GM19463 (cell line): ENCODE measurements around the gene HES2.
"Not testable (repeated sequence)": the region's sequence is repeated elsewhere in the genome, so short reads cannot be mapped to it uniquely, and the experiment has no call there.

Experiments used
- ATAC-seq: cut with Tn5 transposase; IDR thresholded peaks from one replicate; pipeline ENCODE4 v1.9.1; 2021; ENCODE audit warnings: mild to moderate bottlenecking, moderate library complexity; ENCODE audit not compliant: unreplicated experiment

HES2 gene

GRCh38 chr1:6454856-6455751 lies 35.4 kb upstream of the HES2 start:
- no peak for ATAC-seq

GRCh38 chr1:6453895-6454855 lies 34.5 kb upstream of the HES2 start:
- ATAC-seq: not testable (repeated sequence)

DNA sequence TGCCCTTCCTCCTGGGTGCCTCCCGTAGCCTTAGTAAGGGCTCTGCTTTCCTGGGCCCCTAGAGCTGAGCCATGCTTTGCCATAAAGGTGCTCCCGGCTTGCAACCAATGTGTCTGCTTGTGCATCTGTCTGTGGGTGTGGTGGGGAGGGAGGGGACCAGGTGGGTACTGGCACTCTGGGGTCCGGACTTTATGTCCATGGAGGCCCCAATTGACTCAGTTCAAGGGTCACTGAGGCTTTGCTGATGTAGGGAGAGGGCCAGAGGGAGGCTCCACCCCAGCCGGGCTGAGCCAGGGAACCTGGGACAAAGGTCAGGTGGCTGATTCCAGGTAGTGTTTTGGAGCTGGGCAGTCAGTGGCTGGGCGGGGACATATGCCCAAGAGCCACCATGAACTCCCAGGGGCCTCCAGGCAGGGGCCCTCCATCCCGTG lies 31.2 kb upstream of the HES2 start:
- ATAC-seq: no peak

DNA sequence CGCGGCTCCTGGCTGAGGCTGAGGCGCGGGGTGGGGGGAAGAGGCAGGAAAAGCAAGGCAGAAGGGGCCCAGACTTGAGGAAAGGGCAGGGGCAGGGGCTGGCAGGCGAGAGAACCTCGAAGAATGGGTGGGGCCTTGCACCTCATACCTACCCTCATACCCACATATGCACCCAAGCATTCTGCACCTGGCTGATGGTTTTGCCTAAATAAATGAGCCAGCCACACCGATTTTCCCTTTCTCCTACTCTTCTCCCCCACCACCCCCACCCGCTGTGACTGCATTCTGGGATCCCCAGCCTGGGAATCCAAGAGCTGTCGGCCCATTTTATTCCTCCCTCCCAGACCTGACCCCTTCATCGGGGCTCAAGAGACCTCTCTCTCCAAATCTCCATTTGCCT lies 30.8 kb upstream of the HES2 start:
- not testable (repeated sequence) for ATAC-seq

GRCh38 chr1:6450005-6450450 lies 30.3 kb upstream of the HES2 start:
- no peak for ATAC-seq

- ATAC-seq: no peak
These were observed 29.3 kb upstream of the HES2 start for GRCh38 chr1:6448749-6449631.

DNA sequence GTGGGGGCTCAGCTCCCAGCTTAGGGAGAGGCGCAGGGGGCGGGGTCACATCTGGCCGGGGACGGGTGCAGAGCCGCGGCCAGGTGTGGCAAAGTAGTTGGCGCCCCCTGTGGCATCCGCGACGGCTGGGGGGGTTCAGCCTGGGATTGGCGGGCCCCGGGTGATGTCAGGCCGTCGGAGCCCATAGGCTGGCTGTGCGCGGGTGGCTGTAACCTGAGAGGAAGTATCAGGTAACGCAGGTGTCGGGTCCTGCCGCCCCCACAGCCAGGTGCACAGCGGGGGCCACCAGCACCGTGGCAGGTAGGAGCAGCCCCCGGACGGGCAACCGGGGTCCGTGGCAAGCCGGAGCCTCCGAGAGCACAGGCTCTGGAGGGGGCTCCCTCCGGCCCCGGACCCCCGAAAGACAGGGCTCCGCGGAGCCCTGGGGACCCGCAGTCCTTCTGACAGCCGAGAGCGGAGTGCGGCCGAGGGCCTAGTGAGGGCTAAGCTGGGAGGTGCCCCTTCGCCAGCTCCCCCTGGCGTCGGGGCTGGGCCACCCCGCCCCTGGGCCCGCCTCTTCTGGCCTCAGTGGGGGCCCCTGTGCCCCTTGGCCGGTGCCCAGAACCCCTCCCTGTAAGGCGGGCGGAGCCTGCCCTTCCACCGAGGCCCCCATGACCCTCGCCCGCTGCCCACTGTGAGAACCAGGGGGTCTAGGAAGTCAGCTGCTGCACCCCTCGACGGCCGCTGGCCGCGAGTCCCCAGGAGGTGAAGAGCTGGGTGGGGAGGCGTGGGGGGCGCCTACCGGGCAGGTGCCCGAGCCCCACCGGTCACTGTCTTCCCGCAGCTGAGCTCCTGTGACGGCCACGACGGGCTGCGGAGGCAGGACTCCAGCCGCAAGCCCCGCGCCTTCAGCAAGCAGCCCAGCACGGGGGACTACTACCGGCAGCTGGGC lies 28.4 kb upstream of the HES2 start:
- no peak for ATAC-seq

DNA sequence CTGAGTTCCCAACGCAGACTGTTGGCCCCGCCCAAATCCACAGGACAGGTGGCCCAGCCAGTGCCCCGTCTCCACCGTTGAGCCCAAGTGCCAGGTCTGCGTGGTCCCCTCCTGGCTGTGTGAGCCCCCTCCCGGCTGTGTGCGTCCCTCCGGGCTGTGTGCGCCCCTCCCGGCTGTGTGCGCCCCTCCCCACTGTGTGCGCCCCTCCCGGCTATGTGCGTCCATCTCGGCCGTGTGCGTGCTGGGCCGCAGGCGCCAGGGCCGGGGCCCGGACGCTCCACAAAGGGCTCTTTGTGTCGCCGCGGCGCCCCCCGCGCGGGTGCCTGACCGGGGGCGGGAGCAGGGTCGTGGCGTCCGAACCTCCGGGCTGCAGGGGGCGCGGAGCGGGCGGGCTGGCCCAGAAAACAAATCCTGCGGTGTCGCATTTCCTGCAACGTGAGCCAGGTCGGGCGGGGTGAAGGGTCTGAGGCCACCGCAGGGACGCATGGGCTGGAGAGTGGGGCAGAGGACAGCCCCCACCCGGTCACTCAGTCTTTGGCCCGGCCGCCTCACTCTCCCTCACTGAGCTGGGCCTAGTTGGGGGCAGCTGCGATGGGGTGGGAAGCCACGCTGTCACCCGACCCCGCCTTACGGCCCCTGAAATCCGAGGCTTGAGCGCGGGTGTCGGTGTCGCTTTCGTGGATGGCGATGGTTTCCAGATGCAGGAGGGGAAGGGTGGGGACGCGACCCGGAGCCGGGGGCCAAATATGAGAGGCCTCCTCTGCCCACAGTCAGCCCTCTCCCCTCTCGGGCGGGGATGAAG lies 27.5 kb upstream of the HES2 start:
- no peak for ATAC-seq

DNA sequence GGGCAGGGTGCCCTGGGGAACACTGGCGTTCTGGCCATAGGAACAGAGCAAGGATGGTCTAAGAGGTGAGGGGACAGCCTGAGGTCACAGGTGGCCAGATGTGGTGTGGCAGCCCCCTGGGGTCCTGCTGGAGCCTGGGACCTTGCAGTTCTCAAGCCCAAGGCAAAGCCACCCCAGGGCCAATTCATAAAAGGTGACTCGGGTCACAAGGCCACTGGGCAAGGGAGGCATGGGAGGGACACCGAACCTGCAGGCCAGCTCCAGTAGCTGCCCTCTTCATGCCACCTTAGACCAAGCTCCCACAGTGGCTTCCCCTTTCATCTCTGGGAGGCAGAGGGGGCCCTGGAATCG lies 26.9 kb upstream of the HES2 start:
- no peak for ATAC-seq

GRCh38 chr1:6445929-6446328 lies 26.2 kb upstream of the HES2 start:
- not testable (repeated sequence) for ATAC-seq

GRCh38 chr1:6445062-6445763 lies 25.5 kb upstream of the HES2 start:
- no peak for ATAC-seq

DNA sequence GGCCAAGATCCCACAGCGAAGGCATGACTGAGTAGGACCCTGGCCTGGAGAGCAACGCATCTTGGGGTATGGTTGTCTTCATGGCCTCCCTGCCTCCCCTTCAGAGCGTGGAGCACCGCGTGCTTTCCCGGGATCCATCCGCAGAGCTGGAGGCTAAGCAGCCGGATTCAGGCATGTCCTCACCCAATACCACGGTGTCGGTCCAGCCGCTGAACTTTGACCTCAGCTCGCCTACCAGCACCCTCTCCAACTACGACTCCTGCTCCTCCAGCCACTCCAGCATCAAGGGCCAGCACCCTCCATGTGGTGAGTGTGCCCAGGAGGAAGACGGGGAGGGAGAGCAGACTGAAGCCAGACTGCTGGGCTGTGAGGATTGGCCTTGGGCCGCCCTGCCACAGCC lies 24.7 kb upstream of the HES2 start:
- ATAC-seq: no peak

DNA sequence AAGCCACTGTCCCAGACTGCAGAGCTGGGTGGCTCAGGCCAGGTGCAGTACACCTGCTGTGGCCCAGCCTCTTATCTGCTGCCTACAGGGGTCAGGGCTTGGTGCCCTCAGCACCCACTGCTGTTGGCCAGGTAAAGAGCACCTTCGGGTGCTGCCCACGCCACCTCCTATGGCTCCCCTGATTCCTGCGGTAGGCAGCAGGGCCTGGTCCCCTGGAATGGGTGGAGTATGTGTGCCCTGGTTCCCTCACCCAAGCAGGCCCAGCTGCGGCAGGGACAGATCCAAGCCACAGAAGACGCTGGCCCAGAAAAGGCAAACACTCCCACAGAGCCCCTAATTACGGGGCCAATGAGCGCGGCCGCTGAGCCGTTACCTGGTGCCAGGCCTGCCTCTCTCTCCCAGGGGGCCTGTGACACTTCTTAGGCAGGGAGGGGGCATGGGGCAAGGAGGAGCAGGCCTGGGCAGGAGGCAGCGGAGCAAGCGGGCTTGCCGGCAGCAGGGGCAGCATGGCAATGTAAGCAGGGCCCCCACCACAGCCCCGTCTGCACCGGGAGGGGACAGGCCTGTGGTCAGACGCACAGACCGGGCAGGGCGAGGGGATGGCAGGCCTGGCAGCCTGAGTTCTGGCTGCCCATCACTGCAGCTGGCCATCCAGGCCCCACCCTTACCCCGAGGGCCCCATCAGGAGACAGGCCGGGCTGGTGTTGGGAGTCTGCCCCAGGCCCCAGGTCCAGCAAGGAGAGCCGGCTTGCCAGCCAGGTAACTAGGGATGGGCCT lies 23.8 kb upstream of the HES2 start:
- no peak for ATAC-seq

- ATAC-seq: no peak
These were observed 21.9 kb upstream of the HES2 start for GRCh38 chr1:6441586-6441985.

GRCh38 chr1:6440198-6441126 lies 20.7 kb upstream of the HES2 start:
- ATAC-seq: peak; percentile 63

DNA sequence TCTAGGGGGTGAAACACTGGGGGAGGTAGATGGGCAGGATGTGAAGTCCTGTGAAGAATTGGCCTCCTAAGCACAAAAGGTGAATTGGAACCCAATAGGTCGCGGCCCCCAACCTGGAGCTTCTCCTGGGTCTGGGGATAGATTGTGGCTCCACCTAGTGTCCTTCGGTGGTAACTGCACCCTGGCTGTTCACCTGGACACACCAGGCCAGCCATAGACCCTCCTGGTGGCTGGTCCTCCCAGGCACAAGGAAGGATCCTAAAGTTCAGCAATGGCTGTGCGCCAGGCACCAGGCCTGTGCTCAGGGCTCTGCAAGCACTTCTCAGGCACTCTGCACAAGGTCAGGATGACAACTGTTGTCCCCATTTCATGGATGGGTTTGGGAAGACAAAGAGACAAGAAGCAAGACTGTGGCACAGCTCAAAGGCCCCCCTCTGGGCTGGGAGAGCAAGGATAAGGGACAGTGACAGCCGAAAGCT lies 18.4 kb upstream of the HES2 start:
- ATAC-seq: no peak
